Hematopoietic multipotent progenitor cell treated with erythropoietin and hydrocortisone succinate and interleukin-3 and kit ligand, for 6 days (in vitro differentiated cells): ENCODE results near the gene EHBP1L1.
"Not testable (repeated sequence)": the region's sequence is repeated elsewhere in the genome, so short reads cannot be mapped to it uniquely, and the experiment has no call there.

Experiments used
- DNase-seq: peaks from one replicate; pipeline ENCODE4 v3.0.0-alpha.2; 2015

The EHBP1L1 gene

DNA sequence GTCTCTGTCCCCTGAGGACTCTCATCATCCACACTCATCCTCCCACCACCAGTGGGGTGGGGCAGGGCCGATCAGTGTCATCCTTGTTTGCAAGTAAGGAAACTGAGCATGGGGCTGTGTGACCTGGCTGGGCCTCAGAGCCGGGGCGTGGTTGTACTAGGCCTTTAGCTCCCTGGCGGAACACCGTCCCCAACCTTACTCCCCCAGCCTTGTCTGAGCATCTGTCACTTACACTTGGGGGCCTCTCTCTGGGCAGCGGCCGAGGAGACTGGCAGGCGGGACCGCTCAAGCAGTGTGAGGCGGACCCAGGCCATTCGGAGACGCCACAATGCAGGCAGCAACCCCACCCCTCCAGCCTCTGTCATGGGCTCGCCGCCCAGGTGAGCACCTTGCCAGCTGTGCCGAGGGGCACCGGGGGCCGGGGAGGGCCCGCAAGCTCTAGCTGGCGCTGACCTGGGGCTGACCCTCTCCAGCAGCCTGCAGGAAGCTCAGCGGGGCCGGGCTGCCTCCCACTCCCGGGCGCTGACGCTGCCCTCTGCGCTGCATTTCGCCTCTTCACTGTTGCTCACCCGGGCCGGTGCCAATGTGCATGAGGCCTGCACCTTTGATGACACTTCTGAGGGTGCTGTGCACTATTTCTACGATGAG is 43.6 kb downstream of the EHBP1L1 start:
- no peak for DNase-seq

DNA sequence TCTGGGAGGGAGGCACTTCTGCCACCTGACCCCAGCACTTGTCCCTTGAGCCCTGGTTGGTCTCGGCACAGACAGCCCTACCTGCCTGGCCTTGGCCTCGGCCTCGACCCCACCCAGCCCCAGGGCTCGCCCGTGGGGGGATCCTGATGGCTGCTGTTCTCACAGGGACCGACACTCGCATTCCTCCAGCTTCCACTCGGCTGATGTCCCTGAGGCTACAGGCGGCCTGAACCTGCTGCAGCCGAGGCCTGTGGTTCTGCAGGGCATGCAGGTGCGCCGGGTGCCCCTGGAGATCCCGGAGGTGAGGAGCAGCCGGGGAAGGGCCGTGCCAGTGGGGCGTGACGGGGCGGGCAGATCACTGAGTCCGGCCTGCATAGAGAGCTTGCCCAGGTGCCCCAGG is 44.8 kb downstream of the EHBP1L1 start:
- DNase-seq: no peak

DNA sequence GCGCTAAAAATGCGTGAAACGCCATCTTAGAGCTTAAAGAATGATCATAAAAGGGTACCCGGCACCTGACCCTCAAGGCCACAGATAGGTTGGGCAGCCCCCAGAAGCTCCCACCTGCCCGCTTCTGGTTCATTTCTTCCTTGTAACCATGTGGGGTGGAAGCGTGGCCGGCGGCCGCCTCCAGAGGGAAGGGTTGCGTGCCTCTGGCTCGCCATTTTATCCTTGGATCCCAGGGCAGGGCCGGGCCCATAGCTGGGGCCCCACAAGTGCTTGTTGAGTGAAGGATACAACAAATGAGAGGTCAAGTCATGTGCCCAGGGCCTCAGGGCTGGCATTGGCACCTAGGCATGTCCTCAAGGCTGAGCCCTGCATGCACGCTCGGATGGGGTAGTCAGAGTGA is 45.6 kb downstream of the EHBP1L1 start:
- DNase-seq: no peak

DNA sequence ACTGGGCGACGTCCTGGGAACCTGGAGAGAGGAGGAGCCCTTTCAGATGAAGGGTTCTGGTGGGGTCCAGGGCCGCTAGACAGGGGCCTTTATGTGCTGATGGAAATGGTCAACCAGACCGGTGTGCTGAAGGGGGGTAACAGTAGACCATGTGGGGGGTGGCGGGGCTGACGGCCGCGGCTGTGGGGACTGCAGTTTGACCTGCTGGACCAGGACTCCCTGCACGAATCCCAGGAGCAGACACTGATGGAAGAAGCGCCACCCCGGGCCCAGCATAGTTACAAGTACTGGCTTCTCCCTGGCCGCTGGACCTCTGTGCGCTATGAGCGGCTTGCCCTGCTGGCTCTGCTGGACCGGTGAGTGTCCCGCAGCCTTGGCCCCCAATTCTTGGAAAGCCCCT is 46.2 kb downstream of the EHBP1L1 start:
- no peak for DNase-seq

DNA sequence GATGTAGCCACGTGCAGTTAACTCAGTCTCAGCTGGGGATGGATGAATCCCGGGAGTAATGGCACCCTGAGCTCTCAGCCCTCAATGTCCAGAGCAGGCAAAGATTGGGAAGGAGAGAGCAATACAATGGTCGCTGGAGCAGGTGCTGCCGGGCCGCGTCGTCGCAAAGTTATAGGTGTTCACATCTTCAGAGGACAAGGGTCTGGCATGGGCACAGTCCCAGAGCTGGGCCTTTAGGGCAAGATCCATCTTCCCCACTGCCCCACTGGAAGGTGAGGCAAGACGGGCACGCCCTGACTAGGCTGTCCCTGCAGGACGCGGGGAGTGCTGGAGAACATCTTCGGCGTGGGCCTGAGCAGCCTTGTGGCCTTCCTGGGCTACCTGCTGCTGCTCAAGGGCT is 47.3 kb downstream of the EHBP1L1 start:
- no peak for DNase-seq

DNA sequence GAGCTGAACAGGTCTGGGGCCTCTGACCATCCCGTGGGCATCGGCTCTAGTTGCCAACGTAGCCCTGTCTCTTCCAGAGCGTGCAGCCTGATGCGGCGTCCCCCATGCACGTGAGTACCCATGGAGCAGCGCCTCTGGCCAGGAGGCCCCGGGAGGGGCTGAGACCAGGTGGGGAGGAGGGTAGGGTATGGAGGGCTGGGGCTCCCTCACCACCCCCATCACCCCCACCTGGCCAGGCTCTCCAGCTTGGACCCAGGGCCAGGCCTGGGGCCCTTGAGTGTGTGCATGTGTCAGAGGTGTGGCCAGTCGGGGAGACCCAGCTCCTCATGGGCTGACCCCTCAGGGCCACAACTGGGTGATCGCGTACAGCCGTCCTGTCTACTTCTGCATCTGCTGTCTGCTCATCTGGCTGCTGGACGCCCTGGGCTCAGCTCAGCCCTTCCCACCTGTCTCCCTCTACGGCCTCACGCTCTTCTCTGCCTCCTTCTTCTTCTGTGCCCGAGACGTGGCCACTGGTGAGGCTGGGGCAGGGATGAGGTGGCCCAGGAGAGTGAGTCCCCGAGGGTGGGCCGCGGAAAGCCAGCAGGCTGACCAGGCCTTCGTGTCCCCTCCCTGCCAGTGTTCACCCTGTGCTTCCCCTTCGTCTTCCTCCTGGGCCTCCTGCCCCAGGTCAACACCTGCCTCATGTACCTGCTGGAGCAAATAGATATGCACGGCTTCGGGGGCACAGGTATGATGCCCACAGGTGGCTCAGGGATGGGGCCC is 48.2 kb downstream of the EHBP1L1 start:
- no peak for DNase-seq

DNA sequence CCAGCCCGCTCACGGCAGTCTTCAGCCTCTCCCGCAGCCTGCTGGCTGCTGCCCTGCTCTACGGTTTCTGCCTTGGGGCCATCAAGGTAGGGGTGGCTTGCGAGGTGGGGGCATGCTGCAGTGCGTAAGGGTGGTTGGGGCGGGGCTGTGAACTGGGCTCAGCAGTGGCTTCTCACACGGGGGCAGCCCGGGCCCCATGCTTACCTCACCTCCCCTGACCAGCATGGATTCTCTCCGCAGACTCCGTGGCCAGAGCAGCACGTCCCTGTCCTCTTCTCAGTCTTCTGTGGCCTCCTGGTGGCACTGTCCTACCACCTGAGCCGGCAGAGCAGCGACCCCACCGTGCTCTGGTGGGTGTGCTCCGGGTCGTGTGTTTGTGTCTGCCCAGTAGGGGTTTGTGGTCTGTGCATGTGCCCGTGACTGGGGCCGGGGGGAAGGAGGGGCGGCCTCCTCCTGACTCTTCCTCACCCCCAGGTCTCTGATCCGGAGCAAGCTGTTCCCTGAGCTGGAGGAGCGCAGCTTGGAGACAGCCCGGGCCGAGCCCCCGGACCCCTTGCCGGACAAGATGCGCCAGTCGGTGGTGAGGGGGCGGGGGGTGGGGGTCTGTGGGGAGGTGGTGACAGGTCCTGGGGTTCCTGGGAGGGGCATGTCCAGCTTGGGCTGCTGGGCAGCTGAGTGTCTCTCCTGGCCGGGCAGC is 49.2 kb downstream of the EHBP1L1 start:
- DNase-seq: no peak

DNA sequence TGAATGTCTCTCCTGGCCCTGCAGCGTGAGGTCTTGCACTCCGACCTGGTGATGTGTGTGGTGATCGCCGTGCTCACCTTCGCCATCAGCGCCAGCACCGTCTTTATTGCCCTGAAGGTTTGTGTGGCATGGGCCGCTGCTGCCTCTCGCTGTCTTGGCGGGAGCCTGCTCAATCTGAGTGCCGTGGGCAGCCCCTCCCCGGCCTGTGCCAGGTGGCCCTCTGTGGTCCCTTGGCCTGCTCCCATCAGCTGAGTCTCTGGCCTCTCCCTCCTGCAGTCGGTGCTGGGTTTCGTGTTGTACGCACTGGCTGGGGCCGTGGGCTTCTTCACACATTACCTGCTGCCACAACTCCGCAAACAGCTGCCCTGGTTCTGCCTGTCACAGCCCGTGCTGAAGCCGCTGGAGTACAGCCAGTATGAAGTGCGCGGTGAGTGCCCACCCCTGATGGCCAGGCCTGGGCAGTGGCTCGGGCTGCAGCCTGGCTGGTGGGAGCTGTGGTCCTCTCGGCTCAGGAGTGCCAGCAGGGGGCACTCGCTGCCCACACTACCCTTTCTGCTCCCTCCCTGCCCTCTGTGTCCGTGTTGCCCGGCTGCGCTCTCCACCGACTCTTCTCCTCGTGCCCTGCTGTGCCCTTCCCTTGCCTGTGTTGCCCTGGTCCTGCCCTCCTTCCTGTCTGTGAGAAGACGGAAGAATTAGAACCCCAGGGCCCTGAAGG is 49.9 kb downstream of the EHBP1L1 start:
- DNase-seq: peak; percentile 83

DNA sequence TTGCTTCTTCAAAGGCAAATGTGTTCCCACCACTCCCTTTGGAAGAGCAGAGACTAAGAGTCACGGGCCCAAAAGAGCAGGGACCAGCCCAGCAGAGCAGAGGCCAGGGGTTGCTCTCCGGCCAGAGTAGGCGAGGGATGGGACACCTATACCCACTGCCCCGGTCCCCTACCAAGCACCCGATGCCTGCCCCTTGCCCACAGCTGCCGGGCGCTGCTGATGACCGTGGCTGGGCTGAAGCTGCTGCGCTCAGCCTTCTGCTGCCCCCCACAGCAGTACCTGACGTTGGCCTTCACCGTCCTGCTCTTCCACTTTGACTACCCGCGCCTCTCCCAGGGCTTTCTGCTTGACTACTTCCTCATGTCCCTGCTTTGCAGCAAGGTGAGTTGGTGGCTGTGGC is 51.3 kb downstream of the EHBP1L1 start:
- no peak for DNase-seq

DNA sequence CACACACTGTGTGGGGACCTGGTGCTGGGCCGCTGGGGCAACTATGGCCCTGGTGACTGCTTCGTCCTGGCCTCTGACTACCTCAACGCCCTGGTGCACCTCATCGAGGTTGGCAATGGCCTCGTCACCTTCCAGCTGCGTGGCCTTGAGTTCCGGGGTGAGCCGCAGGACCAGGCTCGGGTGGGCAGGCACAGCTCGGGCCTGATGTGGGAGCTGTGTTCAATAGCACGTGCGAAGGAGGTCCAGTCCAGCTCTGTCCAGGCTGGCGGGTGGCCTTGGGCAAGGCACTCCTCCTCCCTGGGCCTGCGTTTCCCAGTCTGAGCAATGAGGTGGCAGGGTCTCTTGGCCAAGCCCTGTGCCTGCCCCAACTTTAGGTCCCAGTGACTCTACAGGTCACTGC is 53.7 kb downstream of the EHBP1L1 start:
- no peak for DNase-seq

DNA sequence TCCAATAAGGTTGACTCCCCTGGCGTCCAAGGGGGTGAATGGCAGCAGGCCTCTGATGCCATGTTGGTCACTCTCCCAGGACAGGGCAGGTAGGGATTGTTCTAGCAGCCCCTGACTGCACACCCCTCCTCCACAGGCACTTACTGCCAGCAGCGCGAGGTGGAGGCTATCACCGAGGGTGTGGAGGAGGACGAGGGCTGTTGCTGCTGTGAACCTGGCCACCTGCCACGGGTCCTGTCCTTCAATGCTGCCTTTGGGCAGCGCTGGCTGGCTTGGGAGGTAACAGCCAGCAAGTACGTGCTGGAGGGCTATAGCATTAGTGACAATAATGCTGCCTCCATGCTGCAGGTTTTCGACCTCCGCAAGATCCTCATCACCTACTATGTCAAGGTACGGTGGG is 54.4 kb downstream of the EHBP1L1 start:
- no peak for DNase-seq

DNA sequence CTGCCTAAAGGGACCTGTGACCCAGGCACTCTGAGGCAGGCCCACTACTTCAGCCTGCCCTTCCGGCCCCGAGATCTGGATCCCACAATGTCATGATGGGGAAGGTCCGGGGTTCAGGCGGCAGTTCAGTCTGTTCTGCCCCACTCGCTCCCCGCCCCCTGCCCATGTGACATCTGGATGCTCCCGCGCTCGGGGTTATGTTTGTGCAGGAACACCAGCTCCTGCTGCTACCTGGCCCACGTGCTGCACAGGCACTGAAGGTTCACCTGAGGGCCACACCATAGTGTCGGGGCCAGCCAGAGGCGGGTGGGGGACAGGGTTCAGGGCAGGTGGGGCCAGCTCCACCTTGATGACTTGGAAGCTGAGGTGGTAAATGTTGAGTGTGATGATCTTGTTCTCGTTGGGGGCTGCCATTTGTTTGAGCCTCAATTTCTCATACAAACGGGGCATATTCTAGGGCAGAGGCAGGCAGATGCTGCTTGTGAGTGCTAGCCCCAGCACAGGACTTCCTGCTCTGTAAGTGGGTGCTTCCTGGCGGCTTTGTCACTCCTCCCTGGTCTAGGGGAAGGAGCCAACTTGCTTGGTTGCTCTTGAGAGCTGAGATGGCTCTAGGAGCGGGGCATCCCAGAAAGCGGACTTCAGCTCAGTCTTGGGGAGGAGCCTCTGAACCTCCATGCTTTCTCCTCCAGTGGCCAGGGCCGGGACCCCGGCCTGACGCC is 57.7 kb downstream of the EHBP1L1 start:
- no peak for DNase-seq

DNA sequence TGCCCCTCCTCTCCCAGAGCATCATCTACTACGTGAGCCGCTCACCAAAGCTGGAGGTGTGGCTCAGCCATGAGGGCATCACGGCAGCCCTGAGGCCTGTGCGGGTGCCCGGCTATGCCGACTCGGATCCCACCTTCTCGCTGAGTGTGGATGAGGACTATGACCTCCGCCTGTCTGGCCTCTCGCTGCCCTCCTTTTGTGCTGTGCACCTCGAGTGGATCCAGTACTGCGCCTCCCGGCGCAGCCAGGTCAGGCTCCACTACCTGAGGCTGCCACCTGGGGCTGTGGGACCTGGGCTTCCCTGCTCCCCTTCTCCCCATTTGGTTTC is 58.2 kb downstream of the EHBP1L1 start:
- no peak for DNase-seq

DNA sequence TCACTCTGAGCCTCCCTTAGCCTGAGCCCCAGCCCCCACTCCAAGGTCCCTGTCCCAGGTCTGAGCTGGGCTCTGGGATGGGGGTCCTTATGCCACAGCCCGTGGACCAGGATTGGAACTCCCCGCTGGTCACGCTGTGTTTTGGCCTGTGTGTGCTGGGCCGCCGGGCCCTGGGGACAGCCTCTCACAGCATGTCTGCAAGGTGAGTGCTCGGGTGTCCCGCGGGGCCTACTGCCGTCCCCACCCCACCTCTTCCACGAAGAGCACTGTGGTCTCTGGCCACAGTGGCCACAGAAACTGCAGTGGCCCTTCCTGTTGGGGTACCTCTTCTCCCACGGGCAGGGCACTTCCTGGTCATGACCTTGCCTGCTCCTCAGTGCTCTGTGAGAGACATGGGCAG is 58.6 kb downstream of the EHBP1L1 start:
- no peak for DNase-seq

DNA sequence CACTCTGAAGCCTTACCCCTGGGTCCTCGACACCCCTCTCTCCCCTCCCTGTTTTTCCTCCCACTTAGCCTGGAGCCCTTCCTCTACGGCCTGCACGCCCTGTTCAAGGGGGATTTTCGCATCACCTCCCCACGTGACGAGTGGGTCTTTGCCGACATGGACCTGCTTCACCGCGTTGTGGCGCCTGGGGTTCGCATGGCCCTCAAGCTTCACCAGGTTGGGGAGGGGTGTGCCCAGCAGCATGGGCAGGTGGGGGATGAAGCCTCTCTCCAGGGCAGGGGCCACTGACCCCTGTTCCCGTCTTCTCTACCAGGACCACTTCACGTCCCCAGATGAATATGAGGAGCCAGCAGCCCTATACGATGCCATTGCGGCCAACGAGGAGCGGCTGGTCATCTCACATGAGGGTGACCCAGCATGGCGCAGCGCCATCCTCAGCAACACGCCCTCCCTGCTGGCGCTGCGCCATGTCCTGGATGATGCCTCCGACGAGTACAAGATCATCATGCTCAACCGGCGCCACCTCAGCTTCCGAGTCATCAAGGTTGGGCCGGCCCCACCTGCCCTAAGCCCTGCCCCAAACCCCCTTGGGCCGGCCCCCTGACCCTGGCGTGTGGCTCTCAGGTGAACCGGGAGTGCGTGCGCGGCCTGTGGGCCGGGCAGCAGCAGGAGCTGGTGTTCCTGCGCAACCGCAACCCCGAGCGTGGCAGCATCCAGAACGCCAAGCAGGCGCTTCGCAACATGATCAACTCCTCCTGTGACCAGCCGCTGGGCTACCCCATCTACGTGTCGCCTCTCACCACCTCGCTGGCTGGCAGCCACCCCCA is 59.3 kb downstream of the EHBP1L1 start:
- DNase-seq: no peak

DNA sequence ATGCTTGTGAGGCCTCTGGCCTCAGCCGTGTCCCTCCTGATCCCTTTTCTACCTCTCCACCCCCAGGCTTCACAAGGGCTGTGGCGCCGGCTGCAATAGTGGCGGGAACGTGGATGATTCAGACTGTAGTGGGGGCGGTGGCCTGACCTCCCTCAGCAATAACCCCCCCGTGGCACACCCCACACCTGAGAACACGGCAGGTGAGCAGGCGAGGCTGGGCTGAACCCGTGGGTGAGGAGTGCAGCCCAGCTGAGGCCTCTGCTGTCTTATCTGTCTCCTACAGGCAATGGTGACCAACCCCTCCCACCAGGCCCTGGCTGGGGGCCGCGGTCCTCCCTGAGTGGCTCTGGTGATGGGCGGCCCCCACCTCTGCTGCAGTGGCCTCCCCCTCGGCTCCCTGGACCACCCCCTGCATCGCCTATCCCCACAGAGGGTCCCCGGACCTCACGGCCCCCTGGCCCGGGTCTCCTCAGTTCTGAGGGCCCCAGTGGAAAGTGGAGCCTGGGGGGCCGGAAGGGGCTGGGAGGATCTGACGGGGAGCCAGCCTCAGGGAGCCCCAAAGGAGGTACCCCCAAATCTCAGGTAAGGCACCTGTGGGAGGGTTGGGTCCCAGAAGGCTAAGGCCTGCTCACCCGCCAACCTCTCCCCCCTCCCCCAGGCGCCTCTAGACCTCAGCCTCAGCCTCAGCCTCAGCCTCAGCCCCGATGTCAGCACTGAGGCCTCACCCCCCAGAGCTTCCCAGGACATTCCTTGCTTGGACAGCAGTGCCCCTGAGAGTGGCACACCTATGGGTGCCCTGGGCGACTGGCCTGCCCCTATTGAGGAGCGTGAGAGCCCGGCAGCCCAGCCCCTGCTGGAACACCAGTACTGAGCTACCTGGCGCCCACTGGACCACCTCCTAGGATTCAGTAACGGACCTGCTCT is 60.5 kb downstream of the EHBP1L1 start:
- DNase-seq: peak; percentile 76

DNA sequence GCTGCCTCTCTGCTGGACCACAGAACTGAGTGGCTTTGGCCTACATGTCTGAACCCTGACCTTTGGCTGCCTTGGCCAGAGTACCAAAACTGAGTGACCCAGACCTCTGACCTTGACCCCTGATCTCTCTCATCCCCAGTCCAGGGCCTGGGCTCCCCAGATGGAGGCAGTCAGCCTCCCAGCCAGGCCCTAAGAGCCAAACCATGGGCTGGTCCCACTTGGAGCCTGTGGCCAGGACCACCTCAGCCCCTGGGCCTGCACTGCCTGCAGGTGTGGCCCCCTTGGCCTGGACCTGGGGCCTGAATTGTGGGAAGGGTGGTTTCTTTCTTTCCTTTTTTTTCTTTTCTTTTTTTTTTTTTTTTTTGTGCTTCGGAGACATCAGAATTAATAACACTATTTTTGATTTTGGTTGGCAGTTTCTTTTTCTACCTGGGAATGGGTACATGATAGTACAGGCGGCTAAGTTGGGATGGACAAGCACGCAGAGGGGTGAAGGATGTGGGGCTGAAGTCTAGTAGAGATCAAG is 61.2 kb downstream of the EHBP1L1 start:
- no peak for DNase-seq

DNA sequence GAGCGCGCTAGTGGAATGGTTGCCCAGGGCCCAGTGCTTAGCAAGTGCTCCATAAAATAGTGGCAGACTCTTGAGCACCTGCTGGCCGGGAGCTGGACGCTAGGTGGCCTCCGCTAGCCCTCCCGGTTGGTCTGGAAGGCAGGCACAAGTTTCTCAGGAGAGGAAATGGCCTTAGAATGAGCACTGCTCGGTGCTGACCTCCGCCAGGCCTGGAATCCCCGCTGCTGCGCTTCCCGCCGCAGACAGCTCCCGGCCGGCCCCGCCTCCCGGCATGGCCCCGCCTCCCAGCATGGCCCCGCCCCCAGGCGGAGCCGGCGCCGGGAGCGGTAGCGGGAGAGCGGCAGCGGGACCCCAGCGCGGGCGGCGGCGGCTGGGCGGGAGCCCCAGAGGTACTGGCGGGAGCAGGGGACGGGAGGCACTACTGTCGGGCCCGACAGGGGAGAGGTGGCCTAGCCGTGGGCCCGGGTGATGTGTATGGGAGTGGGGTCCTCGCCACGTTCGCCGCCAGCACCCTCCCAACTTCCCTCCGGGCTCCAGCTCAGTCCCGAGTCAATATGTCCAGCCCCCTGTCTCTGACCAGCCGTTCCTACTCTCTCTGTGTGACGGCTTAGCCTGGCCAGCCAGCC is 62.1 kb downstream of the EHBP1L1 start, which contains the start of gene SIPA1:
Gene SIPA1, plus strand, starts transcription at position 308 of the 626 bp plus-strand sequence. CDS start 2,821 bp downstream, outside the sequence.
- DNase-seq: peak; percentile 75

DNA sequence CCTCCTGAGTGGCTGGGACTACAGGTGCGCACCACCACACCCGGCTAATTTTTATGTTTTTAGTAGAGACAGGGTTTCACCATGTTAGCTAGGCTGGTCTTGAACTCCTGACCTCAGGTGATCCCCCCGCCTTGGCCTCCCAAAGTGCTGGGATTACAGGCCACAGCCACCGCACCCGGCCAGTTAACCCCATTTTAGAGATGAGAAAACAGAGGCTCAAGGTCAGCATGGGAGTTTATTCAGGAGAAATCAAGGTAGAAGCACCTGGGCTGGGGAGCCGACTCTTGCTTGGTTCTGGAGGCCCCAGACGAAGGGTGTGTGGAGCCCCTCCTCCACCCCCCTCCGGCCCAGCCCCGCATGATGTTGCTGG is 63.4 kb downstream of the EHBP1L1 start:
- not testable (repeated sequence) for DNase-seq
